Tibial nerve (tissue), 3 donors: ENCODE measurements around the gene MRTFA.

Experiments used
- CTCF ChIP-seq, 5 experiments: fragments of 200-600 bp in 3 of 5; fragments of 450-650 bp in 2 of 5; sonication (generic) in 3 of 5; IDR thresholded peaks; one replicate each; pipeline ENCODE4 v1.5.1; 2016 to 2019; ENCODE audit warnings: antibody characterized with exemption in 5 of 5, mild to moderate bottlenecking in 3 of 5, moderate library complexity in 2 of 5
- POLR2A ChIP-seq, 2 donors: fragments of 450-650 bp; IDR thresholded peaks; one replicate each; pipeline ENCODE4 v1.6.1; 2017; ENCODE audit warnings: antibody characterized with exemption in 2 of 2, mild to moderate bottlenecking in 2 of 2, moderate library complexity in 2 of 2

GRCh38 chr22:40463017-40463631 is 173.4 kb downstream of the MRTFA start:
- TF ChIP-seq CTCF (IDR thresholded peaks at IDR 0.05) (no peak), POLR2A (IDR thresholded peaks at IDR 0.05) (no peak)
